GM12878 (cell line): Measurements from ENCODE around the gene STARD10.

Experiments used
- ATF7 ChIP-seq: fragments of 450-650 bp; IDR thresholded peaks from 2 replicates; pipeline ENCODE4 v1.6.1; 2016; ENCODE audit warnings: low read depth, mild to moderate bottlenecking
- BHLHE40 ChIP-seq, 2 experiments: fragments of 450-650 bp in 1 of 2; IDR thresholded peaks; 2 replicates each; pipeline ENCODE4 v1.6.1; 2011 to 2017; ENCODE audit warnings: low read depth in 2 of 2, borderline replicate concordance in 1 of 2, improper control_type of control experiment in 1 of 2, low read length in 1 of 2, mild to moderate bottlenecking in 1 of 2
- EP300 ChIP-seq, 2 experiments: fragments of 150-350 bp in 1 of 2; IDR thresholded peaks; 2 replicates each; pipeline ENCODE4 v1.6.1; 2011 to 2012; ENCODE audit warnings: low read depth in 2 of 2, low read length in 2 of 2, borderline replicate concordance in 1 of 2, improper control_type of control experiment in 1 of 2, inconsistent platforms in 1 of 2; ENCODE audit not compliant: control insufficient read depth in 1 of 2
- EZH2 ChIP-seq: IDR thresholded peaks from 2 replicates; pipeline ENCODE4 v1.6.1; 2012; ENCODE audit warnings: low read depth, mild to moderate bottlenecking, control low read depth, inconsistent platforms, low read length, borderline replicate concordance; ENCODE audit not compliant: control insufficient read depth
- POLR2A ChIP-seq: IDR thresholded peaks from 2 replicates; pipeline ENCODE4 v1.6.1; 2011; ENCODE audit warnings: low read depth, mild to moderate bottlenecking, low read length
- POLR2AphosphoS5 ChIP-seq: IDR thresholded peaks from 2 replicates; pipeline ENCODE4 v1.6.1; 2011; ENCODE audit warnings: mild to moderate bottlenecking, low read length, inconsistent platforms
- SMC3 ChIP-seq: IDR thresholded peaks from 2 replicates; pipeline ENCODE4 v1.6.1; 2011; ENCODE audit warnings: low read length, improper control_type of control experiment, borderline replicate concordance
- TARDBP ChIP-seq: IDR thresholded peaks from 2 replicates; pipeline ENCODE4 v1.6.1; 2016; ENCODE audit warnings: borderline replicate concordance
- TF ChIP-seq, protein P1 (sequence below): IDR thresholded peaks from 2 replicates; pipeline ENCODE4 v1.6.1; 2011; ENCODE audit warnings: low read depth, mild to moderate bottlenecking, low read length, moderate library complexity, borderline replicate concordance; ENCODE audit errors: extremely low read depth
- TF ChIP-seq, protein P2 (sequence below): fragments of 450-650 bp; IDR thresholded peaks from 2 replicates; pipeline ENCODE4 v1.6.1; 2016; ENCODE audit warnings: mild to moderate bottlenecking
- TF ChIP-seq, protein P3 (sequence below): IDR thresholded peaks from 2 replicates; pipeline ENCODE4 v1.6.1; 2012; ENCODE audit warnings: low read depth, low read length, improper control_type of control experiment

DNA sequence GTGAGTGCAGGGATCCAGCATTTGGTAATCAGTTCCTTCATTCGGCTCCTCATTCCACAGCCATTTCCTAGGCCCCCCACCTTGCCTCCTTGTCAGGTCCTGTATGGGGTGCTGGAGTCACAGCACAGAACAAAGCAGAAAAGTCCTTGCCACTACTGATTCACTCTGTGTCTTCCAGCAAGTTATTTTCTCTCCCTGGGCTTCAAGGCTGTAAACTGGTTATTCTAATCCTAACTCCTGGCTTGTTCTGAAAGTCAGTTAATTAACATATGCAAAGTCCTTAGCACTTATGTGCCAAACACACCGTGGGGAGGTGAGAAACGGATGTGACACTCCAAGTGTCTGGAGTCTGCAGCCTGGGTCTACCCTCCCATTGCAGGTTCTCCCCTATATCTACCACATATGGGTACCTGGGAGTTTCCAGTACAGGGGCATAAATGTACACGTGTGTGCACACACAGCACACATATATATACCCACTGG, 89.0 kb downstream of the STARD10 start:
- TF ChIP-seq BHLHE40 (IDR thresholded peaks at IDR 0.05; ENCODE audit: borderline replicate concordance in 1 of 2, low read depth in 2 of 2, low read length in 1 of 2) (no peak), EP300 (IDR thresholded peaks at IDR 0.05; ENCODE audit: borderline replicate concordance in 1 of 2, control insufficient read depth in 1 of 2, low read depth in 2 of 2, low read length in 2 of 2) (no peak), POLR2A (no peak), TARDBP (no peak), ATF7 (no peak), EZH2 (no peak), SMC3 (no peak), POLR2AphosphoS5 (no peak)
- TF ChIP-seq, protein P1, sequence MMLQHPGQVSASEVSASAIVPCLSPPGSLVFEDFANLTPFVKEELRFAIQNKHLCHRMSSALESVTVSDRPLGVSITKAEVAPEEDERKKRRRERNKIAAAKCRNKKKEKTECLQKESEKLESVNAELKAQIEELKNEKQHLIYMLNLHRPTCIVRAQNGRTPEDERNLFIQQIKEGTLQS: no peak
- TF ChIP-seq, protein P2, sequence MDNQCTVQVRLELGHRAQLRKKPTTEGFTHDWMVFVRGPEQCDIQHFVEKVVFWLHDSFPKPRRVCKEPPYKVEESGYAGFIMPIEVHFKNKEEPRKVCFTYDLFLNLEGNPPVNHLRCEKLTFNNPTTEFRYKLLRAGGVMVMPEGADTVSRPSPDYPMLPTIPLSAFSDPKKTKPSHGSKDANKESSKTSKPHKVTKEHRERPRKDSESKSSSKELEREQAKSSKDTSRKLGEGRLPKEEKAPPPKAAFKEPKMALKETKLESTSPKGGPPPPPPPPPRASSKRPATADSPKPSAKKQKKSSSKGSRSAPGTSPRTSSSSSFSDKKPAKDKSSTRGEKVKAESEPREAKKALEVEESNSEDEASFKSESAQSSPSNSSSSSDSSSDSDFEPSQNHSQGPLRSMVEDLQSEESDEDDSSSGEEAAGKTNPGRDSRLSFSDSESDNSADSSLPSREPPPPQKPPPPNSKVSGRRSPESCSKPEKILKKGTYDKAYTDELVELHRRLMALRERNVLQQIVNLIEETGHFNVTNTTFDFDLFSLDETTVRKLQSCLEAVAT: no peak
- TF ChIP-seq, protein P3, sequence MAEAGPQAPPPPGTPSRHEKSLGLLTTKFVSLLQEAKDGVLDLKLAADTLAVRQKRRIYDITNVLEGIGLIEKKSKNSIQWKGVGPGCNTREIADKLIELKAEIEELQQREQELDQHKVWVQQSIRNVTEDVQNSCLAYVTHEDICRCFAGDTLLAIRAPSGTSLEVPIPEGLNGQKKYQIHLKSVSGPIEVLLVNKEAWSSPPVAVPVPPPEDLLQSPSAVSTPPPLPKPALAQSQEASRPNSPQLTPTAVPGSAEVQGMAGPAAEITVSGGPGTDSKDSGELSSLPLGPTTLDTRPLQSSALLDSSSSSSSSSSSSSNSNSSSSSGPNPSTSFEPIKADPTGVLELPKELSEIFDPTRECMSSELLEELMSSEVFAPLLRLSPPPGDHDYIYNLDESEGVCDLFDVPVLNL: no peak
